ENCODE data around the gene STEAP3.

The STEAP3 gene

GRCh38 chr2:119248311-119248710, 24.7 kb downstream of the STEAP3 start:
- no peak for DNase-seq

- DNase-seq: no peak
Observed at GRCh38 chr2:119248751-119249150, 25.1 kb downstream of the STEAP3 start.

- no peak for DNase-seq
Observed at GRCh38 chr2:119249311-119249710, 25.7 kb downstream of the STEAP3 start.

GRCh38 chr2:119249855-119250717, 26.5 kb downstream of the STEAP3 start:
- DNase-seq: no peak

- DNase-seq: no peak
Observed at GRCh38 chr2:119250718-119251290, 27.2 kb downstream of the STEAP3 start.

- DNase-seq: no peak
Observed at GRCh38 chr2:119251652-119252051, 28.0 kb downstream of the STEAP3 start.

GRCh38 chr2:119252186-119253113, 28.8 kb downstream of the STEAP3 start:
- peak; percentile 12 for DNase-seq

GRCh38 chr2:119253114-119253702, 29.6 kb downstream of the STEAP3 start:
- DNase-seq: peak; percentile 8

GRCh38 chr2:119253760-119254600, 30.3 kb downstream of the STEAP3 start:
- peak; percentile 34 for DNase-seq

- peak; percentile 32 for DNase-seq
Observed at GRCh38 chr2:119254601-119255080, 31.0 kb downstream of the STEAP3 start.

GRCh38 chr2:119255760-119256581, 32.3 kb downstream of the STEAP3 start:
- peak; percentile 3 for DNase-seq

- no peak for DNase-seq
Observed at GRCh38 chr2:119256582-119256921, 32.9 kb downstream of the STEAP3 start.

GRCh38 chr2:119257198-119257597, 33.6 kb downstream of the STEAP3 start:
- DNase-seq: peak; percentile 38

GRCh38 chr2:119259296-119259860, 35.7 kb downstream of the STEAP3 start:
- DNase-seq: no peak

GRCh38 chr2:119260646-119261492, 37.2 kb downstream of the STEAP3 start:
- DNase-seq: no peak

- no peak for DNase-seq
Observed at GRCh38 chr2:119261493-119262225, 38.0 kb downstream of the STEAP3 start.

- no peak for DNase-seq
Observed at GRCh38 chr2:119263025-119263424, 39.4 kb downstream of the STEAP3 start.

- no peak for DNase-seq
Observed at GRCh38 chr2:119263656-119264055, 40.0 kb downstream of the STEAP3 start.

Measured in activated CD8-positive, alpha-beta memory T cell treated with anti-CD3 and anti-CD28 coated beads, Interleukin-2, amount 50 U/mL, for 48 hours (primary cell).